Anterior cingulate cortex (tissue), 58 donors: ENCODE data around the gene ZNF592.

Experiments used
- DNase-seq, 58 donors: peaks; one replicate each; lab custom pipeline; 2025; lab: John Stamatoyannopoulos, UW

ZNF592 gene

GRCh38 chr15:84824260-84825007 lies 76.0 kb downstream of the ZNF592 start:
- peak in 21 of 58 donors; percentile 6 to 64 (median 32) for DNase-seq

GRCh38 chr15:84826369-84826823 lies 78.0 kb downstream of the ZNF592 start:
- no peak for DNase-seq

- DNase-seq, result no peak
Observed at GRCh38 chr15:84827246-84827645, 78.9 kb downstream of the ZNF592 start.

DNA sequence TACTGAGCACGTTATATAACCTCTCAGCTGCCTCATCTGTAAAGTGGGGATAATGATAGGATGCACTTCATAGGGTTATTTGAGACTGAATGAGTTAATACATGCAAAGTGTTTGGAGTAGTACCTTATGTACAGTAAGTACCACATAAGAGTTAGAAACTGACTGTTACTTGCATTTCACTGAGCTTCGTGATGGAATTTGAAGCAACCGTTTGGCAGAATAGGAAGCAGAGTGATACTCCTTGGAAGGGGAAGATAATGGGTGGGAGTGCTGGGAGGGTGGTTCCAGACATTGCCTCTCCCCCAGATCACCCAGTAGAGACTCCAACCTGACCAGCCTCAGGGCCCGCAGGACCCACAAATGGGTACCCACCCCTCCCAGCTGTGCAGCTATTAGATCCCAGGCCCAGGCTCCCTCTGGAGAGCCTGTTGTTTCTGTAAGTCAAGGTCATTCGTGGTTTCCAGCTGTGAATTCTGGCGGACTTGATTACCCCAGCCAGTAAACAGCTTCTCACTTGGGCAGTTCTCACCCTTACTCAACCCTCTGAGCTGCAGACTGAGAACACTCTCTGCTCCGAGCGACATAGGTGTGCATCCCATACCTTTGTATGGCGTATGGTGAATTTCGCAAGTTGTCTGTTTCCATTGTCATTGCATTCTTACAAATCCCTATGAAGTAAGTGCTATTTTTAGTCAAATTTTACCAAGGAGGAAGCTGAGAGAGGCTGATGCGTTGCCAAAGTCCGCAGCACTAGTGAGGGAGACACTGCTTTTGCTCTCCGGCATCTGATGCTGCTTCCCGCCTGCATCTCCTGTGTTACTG lies 79.9 kb downstream of the ZNF592 start:
- no peak for DNase-seq

- DNase-seq, result no peak
Observed at GRCh38 chr15:84829428-84829827, 81.0 kb downstream of the ZNF592 start.

GRCh38 chr15:84830036-84830435 lies 81.6 kb downstream of the ZNF592 start:
- DNase-seq, result no peak

GRCh38 chr15:84831028-84831427 lies 82.6 kb downstream of the ZNF592 start:
- DNase-seq, result no peak

GRCh38 chr15:84831613-84832012 lies 83.2 kb downstream of the ZNF592 start:
- DNase-seq, result no peak

DNA sequence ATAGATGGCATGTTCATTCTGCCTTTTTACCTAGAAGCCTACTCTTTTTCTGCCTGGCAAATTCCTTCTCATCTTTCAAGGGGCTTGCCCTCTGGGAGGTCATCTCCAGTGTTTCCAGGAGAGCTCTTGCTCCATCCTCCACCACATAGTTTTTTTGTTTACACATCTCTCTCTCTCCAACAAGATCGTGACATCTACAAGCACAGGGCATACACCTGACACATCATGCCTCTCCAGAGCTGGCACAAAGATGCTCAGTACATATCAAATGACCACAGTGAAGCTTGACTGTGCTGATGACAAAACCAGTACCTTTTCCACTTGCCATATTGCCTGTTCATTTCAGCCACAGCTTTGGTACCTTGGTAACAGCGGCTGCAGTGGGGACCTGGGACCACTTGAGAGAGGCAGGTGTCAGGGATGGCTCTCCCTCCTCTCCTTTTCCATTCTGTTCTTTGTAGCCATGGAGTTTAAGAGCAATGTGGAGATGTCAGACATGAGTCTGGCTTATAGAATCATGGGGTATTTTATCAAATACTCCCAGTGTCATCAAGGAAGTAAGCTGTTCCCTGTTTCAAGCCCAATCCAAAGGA lies 84.2 kb downstream of the ZNF592 start:
- DNase-seq, result no peak

- no peak for DNase-seq
Observed at GRCh38 chr15:84833447-84834228, 85.2 kb downstream of the ZNF592 start.

DNA sequence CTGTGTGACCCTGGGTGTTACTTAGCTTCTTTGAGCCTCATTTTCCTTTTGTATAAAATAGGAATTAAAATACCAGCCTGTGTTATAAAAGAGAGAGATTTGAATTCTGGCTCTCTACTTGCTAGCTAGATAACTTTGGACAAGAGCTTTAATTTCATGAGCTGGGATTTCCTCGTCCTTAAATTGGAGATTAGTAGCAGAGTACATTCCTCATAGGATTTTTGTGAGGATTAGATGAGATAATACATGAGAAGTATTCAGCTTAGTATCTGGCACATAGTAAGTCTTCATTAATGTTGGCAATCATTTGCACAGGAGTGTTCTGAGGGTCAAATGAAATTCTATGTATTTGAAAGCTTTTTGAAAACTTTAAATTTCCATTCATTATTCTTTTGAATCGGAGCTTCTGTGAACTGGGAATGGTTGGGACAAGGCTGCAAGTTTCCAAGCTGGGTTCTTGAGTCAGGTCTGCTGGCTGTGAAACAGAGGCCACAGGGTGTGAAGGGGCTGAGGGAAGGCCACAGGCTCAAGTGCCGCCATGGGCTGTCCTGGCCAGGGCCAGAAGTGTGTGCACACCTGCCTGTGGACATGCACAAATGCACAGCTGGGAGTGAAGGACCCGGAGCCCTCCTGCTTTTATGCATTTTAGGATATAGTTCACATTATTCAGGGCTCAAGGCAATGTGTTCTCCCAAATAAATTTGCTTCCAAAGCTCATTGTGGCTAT lies 86.0 kb downstream of the ZNF592 start:
- no peak for DNase-seq

DNA sequence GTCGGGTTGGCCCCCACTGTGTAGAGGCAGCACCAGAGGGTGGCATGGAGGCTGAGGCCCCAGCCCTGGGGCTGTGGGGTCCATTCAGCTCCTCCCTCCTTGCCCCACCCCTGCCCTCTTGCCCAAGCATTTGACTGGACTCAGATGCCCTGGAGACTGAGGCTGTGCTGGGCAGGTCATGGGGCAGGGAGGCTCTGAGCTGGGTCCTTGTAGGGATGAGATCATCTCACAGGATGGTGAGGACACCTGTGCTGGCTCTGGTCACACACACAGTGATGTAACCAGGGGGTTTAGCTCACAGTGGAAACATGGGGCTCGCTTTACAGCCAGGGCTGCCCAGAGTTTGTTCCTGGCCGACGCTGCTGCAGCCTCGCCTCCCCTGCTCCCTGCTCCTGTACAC lies 86.6 kb downstream of the ZNF592 start:
- no peak for DNase-seq

- no peak for DNase-seq
Observed at GRCh38 chr15:84835661-84836337, 87.4 kb downstream of the ZNF592 start.

DNA sequence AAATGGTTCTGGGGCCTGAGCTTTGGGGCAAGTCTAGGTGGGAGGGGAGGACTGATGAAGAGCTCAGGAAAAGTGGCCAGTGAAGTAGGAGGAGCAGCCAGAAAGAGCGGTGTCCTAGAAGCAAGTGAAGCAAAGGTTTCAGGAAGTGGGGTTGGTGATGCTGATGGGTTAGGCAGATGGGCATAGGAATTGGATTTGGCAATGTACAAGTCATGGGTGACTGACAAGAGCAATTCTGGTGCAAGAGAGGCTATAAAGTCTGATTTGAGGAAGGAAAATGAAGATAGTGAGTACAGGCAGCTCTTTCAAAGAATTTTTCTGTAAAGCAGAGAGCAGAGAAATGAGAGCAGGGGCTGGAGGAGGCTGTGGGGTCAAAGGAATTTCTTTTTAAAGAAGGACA lies 88.5 kb downstream of the ZNF592 start:
- DNase-seq, result no peak

- DNase-seq, result no peak
Observed at GRCh38 chr15:84839714-84840113, 91.3 kb downstream of the ZNF592 start.

- no peak for DNase-seq
Observed at GRCh38 chr15:84840255-84840654, 91.9 kb downstream of the ZNF592 start.

DNA sequence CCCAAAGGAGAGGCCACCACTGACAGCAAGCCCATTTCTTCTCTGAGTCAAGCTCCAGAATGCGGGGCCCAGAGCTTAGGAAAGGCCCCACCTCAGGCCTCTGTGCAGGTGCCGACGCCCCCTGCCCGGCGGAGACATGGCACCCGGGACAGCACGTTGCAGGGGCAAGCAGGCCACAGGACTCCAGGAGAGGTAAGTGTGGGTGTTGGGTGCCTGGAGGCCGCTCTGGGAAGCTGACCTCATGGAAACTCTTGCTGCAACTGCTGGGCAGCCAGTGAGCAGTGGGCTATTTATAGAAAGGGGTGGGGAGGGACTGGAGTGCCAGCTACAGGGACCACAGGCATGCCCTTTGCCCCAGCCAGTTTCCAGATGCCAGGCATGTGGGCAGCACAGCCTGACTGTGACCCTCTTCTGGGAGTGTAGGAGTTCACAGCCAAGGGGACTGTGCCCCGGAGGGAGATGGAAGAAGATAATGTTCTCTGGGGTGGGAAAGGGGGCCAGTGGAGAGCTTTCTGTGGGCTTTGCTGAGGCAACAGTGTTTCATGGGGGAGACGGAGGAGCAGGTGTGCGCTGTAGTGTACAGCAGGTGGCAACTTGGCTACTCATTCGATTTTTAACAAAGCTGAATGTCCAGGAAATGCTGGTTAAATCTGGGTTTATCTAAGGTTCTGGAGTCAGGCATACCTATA lies 92.5 kb downstream of the ZNF592 start:
- DNase-seq, result no peak

DNA sequence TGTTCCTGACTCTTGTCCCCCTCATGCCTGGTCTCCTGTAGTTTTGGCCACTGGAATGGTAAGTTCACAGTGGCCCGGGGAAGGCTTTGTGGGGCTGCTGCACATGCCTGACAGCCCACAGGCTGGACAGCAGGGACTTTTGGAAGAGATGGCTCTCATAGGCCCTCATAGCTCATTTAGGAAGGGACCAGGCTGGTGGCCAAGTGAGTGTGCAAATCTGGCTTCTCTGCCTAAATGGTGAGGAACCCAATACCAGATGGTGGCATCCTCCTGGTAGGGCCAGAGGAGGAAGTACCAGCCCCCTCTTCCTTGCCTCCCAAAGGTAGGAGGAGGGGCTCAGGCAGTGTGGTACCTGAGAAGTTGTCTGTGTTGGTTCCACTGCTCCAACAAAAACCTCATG lies 94.4 kb downstream of the ZNF592 start:
- no peak for DNase-seq

GRCh38 chr15:84844964-84845363 lies 96.6 kb downstream of the ZNF592 start:
- DNase-seq, result no peak
